Measurements from ENCODE around the gene ECHDC1. TPM values are rescaled to one million over a fixed set of nuclear protein-coding genes. Genes with fewer than 3 reads are reported as not detected.

ECHDC1 gene
- total and polyA plus RNA-seq, 2 donors from 2014 or later, result 44.4 to 76.7 TPM

DNA sequence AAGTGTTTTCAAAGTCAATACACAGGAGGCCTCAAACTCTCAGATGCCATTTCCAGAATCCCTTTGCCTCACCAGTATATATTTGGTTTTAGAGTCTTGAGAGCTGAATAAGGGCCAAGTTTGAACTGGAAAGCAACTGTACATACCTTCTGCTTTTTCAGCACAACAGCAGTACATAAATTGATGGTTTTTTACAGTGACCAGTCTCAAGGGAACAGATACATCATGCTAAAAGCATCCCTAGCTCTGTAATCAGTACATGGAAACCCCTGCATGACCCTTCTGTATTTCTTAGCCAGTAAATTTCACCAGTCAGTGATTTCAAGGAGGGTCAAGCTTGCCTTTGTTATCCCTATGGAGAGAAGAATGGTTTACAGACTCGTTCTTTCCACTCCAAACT is 40.6 kb upstream of the ECHDC1 start:
- intact Hi-C loops (cut with DNase I), result no loop called here
- no peak for FAIRE-seq

DNA sequence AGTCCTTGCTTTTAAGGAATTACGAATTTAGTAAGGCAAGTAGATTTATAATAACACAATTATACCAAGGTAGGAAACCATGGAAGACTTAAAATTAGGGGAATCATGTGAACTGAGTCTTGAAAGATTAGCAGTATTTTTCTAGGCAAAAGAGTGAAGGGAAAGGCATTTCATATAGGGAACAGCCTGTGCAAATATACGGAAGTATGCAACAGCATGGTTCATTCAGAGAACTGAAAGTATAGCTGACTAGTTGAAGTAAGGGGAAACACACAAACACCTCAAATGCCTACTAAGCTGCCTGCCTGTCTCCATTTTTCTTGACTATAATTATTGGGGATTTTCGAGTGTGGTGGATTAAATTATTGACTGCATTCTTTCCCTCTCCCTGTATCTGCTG is 39.0 kb upstream of the ECHDC1 start:
- intact Hi-C loops (cut with DNase I), result no loop called here
- no peak overlapping the region for H3K27ac ChIP-seq (ENCODE audit: low read depth in 2 of 2, low read length in 2 of 2)

More for the DNA sequence above, 40.6 kb upstream of the ECHDC1 start:
- no peaks in the 10 kb centered on the region for H3K27me3 ChIP-seq (ENCODE audit: control insufficient read depth, insufficient read depth, low read length)
- H3K27ac ChIP-seq (ENCODE audit: low read depth in 2 of 2, low read length in 2 of 2), result no peak overlapping the region
- no peak overlapping the region for H3K9ac ChIP-seq (ENCODE audit: low read length in 3 of 3)
- no peaks in the 10 kb centered on the region for H3K9me3 ChIP-seq (ENCODE audit: control insufficient read depth in 2 of 3, insufficient read depth in 1 of 3, low read length in 3 of 3)
- peak in 2 of 5 donors; percentile 22 to 36 for DNase-seq
- peaks cover 0 to 3% (median 2%) of the 10 kb centered on the region in 3 donors for H3K4me1 ChIP-seq (ENCODE audit: control insufficient read depth in 2 of 3, insufficient read depth in 2 of 3, low read depth in 1 of 3, low read length in 3 of 3)
- TF ChIP-seq, protein P1, sequence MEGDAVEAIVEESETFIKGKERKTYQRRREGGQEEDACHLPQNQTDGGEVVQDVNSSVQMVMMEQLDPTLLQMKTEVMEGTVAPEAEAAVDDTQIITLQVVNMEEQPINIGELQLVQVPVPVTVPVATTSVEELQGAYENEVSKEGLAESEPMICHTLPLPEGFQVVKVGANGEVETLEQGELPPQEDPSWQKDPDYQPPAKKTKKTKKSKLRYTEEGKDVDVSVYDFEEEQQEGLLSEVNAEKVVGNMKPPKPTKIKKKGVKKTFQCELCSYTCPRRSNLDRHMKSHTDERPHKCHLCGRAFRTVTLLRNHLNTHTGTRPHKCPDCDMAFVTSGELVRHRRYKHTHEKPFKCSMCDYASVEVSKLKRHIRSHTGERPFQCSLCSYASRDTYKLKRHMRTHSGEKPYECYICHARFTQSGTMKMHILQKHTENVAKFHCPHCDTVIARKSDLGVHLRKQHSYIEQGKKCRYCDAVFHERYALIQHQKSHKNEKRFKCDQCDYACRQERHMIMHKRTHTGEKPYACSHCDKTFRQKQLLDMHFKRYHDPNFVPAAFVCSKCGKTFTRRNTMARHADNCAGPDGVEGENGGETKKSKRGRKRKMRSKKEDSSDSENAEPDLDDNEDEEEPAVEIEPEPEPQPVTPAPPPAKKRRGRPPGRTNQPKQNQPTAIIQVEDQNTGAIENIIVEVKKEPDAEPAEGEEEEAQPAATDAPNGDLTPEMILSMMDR (IDR thresholded peaks at IDR 0.05; ENCODE audit: borderline replicate concordance, extremely low read depth, insufficient read depth), result no peak
- H3K36me3 ChIP-seq (ENCODE audit: control insufficient read depth in 2 of 3, insufficient read depth in 3 of 3, low read length in 3 of 3), result no peaks in the 10 kb centered on the region
- H3K4me3 ChIP-seq (ENCODE audit: low read length in 3 of 3), result no peak overlapping the region

DNA sequence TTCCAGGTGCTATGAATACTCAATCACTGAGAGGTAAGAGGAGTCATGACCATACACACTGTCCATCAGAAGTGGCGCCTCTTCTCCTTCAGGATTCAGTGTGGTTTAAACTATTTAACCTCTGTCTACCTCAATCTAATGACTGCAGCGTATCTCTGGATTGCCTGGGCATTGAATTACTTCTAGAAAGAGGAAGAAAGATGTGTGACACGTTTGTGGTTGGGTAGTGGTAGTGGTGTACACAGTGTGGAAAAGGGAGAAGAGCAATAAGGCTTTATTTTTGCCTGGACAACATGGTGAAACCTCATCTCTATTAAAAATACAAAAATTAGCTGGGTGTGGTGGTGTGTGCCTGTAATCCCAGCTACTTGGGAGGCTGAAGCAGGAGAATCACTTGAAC is 38.0 kb upstream of the ECHDC1 start:
- H3K9ac ChIP-seq (ENCODE audit: low read length in 3 of 3), result no peak overlapping the region
- no peaks in the 10 kb centered on the region for H3K4me1 ChIP-seq (ENCODE audit: control insufficient read depth in 2 of 3, insufficient read depth in 2 of 3, low read depth in 1 of 3, low read length in 3 of 3)
- intact Hi-C loops (cut with DNase I), result no loop called here
- H3K9me3 ChIP-seq (ENCODE audit: control insufficient read depth in 2 of 3, insufficient read depth in 1 of 3, low read length in 3 of 3), result no peaks in the 10 kb centered on the region
- TF ChIP-seq, protein P1 (IDR thresholded peaks at IDR 0.05; ENCODE audit: borderline replicate concordance, extremely low read depth, insufficient read depth), result no peak
- no peaks in the 10 kb centered on the region for H3K27me3 ChIP-seq (ENCODE audit: control insufficient read depth, insufficient read depth, low read length)
- FAIRE-seq (no peak), DNase-seq (no peak)
- H3K4me3 ChIP-seq (ENCODE audit: low read length in 3 of 3), result no peak overlapping the region
- H3K27ac ChIP-seq (ENCODE audit: low read depth in 2 of 2, low read length in 2 of 2), result no peak overlapping the region
- H3K36me3 ChIP-seq (ENCODE audit: control insufficient read depth in 2 of 3, insufficient read depth in 3 of 3, low read length in 3 of 3), result no peaks in the 10 kb centered on the region

More for the DNA sequence above, 39.0 kb upstream of the ECHDC1 start:
- H3K4me1 ChIP-seq (ENCODE audit: control insufficient read depth in 2 of 3, insufficient read depth in 2 of 3, low read depth in 1 of 3, low read length in 3 of 3), result peaks cover 0 to 3% (median 2%) of the 10 kb centered on the region in 3 donors
- H3K9me3 ChIP-seq (ENCODE audit: control insufficient read depth in 2 of 3, insufficient read depth in 1 of 3, low read length in 3 of 3), result no peaks in the 10 kb centered on the region
- TF ChIP-seq, protein P1 (IDR thresholded peaks at IDR 0.05; ENCODE audit: borderline replicate concordance, extremely low read depth, insufficient read depth), result no peak
- H3K4me3 ChIP-seq (ENCODE audit: low read length in 3 of 3), result no peak overlapping the region
- DNase-seq, result no peak
- H3K36me3 ChIP-seq (ENCODE audit: control insufficient read depth in 2 of 3, insufficient read depth in 3 of 3, low read length in 3 of 3), result no peaks in the 10 kb centered on the region
- no peak for FAIRE-seq
- H3K9ac ChIP-seq (ENCODE audit: low read length in 3 of 3), result no peak overlapping the region
- no peaks in the 10 kb centered on the region for H3K27me3 ChIP-seq (ENCODE audit: control insufficient read depth, insufficient read depth, low read length)

DNA sequence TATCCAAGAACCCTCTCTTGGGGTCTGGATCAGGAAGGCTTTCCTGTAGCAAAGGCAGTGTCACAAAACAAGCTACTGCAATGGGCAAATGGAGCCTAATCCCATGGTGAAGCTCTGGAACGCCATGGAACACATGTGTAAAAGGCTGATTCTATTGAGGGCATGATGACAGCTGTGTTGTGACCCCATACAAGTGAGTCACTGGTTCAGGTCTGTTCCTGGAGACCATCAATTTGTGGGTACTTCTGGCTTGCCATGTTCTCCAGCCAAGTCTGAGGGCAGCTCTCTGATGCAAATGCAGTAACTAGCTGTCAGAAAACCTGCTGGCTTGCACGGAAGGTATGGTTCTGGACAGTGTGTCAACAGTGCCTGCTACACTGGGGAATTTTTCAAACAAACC is 33.3 kb upstream of the ECHDC1 start:
- FAIRE-seq, result no peak

More for the DNA sequence above, 33.3 kb upstream of the ECHDC1 start:
- Histone ChIP-seq H3K4me1 (ENCODE audit: control insufficient read depth in 2 of 3, insufficient read depth in 2 of 3, low read depth in 1 of 3, low read length in 3 of 3) (no peaks in the 10 kb centered on the region), H3K36me3 (ENCODE audit: control insufficient read depth in 2 of 3, insufficient read depth in 3 of 3, low read length in 3 of 3) (no peaks in the 10 kb centered on the region), H3K27me3 (ENCODE audit: control insufficient read depth, insufficient read depth, low read length) (no peaks in the 10 kb centered on the region), H3K27ac (ENCODE audit: low read depth in 2 of 2, low read length in 2 of 2) (no peak overlapping the region), H3K9me3 (ENCODE audit: control insufficient read depth in 2 of 3, insufficient read depth in 1 of 3, low read length in 3 of 3) (no peaks in the 10 kb centered on the region), H3K4me3 (ENCODE audit: low read length in 3 of 3) (no peak overlapping the region), H3K9ac (ENCODE audit: low read length in 3 of 3) (no peak overlapping the region)
- intact Hi-C loops (cut with DNase I), result no loop called here
- TF ChIP-seq, protein P1 (IDR thresholded peaks at IDR 0.05; ENCODE audit: borderline replicate concordance, extremely low read depth, insufficient read depth), result no peak
- DNase-seq, result no peak
